AG09319 (cell line): ENCODE data around the gene A3GALT2.

Source experiments
- DNase-seq: peaks from one replicate; pipeline ENCODE4 v3.0.0-alpha.2; 2010; ENCODE audit warnings: low read depth; ENCODE audit errors: extremely low read depth
- TF ChIP-seq, protein P1 (sequence below): IDR thresholded peaks from 2 replicates; pipeline ENCODE4 v1.5.1; 2011; ENCODE audit warnings: low read depth, mild to moderate bottlenecking, inconsistent platforms, low read length, moderate library complexity

A3GALT2 gene

DNA sequence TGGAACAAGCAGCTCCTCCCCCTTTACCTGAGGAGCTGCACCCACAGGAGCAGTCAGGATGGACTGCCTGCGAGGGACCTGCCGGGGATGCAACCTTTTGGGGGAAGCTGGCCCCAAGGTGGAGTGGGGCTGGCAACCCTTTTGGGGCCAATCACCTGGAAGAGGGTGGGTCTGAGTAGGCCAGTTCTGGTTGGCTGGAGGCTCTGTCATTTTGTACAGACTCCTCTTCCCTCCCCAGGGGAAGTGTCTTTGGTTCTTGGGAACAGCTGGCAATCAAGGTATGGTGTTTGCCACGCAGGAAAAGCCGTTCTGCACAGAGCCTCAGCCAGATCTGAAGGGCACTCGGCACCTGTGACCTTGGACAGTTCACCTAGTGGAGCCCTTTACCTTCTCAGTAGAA lies 280 bp upstream of the A3GALT2 start:
- no peak for DNase-seq
- TF ChIP-seq, protein P1, sequence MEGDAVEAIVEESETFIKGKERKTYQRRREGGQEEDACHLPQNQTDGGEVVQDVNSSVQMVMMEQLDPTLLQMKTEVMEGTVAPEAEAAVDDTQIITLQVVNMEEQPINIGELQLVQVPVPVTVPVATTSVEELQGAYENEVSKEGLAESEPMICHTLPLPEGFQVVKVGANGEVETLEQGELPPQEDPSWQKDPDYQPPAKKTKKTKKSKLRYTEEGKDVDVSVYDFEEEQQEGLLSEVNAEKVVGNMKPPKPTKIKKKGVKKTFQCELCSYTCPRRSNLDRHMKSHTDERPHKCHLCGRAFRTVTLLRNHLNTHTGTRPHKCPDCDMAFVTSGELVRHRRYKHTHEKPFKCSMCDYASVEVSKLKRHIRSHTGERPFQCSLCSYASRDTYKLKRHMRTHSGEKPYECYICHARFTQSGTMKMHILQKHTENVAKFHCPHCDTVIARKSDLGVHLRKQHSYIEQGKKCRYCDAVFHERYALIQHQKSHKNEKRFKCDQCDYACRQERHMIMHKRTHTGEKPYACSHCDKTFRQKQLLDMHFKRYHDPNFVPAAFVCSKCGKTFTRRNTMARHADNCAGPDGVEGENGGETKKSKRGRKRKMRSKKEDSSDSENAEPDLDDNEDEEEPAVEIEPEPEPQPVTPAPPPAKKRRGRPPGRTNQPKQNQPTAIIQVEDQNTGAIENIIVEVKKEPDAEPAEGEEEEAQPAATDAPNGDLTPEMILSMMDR, result no peak

DNA sequence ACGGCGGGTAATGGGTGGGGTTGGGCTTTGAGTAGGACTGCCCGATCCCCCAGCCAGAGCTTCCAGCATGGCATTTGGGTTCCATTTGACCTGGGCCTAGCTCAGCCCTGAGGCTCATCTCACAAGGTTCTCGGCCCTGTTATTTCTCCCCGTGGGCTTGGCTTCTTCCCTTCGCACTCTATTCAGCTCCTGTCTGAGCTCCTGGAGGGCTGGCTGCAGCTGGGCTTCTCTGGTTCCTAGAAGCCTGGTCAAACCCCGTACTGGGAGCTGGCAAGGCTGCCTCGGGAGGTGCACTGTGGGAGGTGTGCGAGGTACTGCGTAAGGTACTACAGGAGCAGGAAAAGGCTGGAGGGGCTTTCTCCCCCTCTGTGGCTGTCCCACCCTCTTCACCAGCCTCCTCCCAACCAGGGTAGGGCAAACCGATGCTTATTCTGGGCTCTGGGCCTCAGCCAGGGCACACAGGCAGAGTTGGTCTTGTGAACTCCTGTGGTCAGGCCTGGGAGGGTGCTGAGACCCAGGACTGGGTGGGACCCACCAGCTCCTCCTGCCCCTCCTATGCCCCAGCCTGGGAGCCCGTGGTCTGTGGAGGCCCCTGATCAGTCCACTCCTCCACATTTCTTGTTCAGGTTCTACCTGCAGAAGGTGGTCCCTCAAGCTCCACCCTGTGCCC lies 814 bp downstream of the A3GALT2 start:
- no peak for DNase-seq

DNA sequence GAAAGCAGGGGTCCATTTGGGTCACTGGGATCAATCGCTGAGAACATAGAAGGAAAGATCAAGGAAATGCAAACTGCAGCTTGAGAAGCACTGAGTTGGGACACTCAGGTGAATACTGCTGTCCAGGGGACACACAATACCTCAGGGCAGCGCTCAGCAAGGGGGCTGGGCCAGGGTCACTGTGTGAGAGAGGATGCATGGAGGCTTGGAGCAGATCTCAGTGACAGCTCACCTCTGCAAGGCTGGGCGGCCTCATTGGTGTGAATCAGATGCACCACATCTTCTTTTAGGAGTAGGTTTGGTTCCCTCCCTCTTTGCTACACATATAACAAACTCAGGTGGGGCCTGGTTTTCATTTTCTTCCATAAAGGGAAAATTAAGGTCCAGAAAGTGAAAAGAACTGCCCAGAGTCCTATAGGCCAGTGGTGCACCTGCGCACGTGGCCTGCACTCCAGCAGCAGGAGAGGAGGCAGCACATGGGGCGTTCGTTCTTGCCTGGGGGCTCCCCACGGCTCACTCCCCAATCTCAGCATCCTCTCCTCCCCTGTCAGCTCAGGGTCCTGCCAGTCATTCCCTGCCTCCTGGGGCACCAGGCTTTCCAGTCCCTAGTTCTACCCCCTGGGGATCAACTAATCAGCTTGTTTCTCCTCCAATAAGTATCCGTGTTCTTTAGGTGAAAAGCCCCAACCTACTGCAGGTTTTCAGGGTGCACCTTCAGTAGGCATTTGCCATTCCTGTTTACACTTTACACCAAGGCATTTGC lies 1.5 kb downstream of the A3GALT2 start:
- DNase-seq, result no peak
- TF ChIP-seq, protein P1, result no peak

More for the DNA sequence above, 814 bp downstream of the A3GALT2 start:
- TF ChIP-seq, protein P1, result no peak

DNA sequence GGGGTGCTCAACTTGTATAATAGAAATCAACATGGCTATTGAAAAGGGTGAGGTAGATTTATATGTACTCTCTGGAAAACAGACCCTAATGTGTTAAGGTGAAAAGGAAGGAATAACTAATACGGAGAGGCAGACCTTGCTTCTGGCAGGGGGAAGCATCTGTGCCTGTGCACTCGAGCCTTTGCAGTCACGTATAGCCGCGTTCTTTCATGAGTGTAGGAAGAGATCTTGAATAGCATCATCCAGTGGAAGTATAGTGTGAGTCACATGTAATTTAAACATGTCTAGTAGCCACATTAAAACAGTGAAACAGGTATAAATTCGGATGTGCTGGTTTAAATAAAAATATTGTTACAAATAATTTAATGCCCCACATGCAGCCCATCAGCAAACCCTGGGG lies 3.0 kb downstream of the A3GALT2 start:
- DNase-seq, result no peak
- TF ChIP-seq, protein P1, result no peak

DNA sequence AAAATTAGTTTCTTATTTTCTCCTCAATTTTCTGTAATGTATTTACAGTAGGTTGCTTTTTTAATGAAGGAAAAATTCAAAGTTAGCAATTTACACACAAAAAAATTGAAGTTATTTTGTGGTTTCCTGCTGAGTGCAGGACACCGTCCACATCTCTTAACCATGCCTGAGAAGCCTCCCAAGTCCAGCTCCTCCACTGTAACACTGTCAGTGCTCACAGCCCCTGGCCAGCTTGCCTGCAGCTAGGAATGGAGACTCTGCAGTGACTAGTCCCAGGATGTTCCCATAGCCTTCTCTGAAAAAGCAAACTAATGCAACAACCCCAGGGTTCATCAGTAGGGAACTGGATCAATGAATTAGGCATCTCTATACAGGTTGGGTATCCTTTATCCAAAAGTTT lies 3.5 kb downstream of the A3GALT2 start:
- DNase-seq, result no peak
- TF ChIP-seq, protein P1, result no peak

DNA sequence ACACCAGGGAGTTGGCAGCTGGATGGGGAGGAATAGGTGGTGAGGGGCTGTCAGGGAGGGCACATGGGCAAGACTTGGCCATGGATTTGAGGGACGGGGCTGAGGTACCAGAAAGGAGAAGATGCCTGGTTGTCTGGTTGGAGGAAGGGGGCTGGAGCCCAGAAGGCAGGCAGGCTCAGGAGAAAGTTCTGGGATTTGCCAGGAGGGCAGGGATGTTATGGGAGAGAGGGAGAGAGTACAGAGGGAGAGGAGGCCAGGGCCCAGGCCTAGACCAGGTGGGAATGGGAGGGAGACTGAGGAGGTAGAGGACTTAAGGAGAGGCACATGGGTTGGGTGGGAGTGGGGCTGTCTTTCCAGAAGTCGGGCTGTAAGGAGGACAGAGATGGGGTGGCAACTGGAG lies 4.3 kb downstream of the A3GALT2 start:
- TF ChIP-seq, protein P1, result no peak

DNA sequence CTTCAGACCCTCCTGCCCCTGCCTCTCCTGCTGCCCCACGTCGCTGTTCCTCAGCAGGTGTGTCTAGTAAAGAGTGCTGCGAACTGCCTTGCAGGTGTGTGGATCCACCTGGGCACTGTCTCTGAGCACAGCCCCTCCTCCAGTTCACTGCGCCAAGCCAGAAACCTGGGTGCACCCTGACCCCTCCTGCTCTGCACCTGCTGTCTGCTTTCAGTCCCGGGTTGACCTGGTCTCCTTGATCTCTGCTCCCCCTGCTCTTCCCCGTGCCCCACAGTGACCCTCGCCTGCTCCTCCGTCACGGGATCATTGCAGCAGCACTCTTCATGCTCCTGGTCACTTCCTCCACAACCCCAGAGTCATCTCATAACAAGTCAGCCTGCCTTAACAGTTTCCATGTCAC lies 6.5 kb downstream of the A3GALT2 start:
- TF ChIP-seq, protein P1, result no peak
- no peak for DNase-seq

More for the DNA sequence above, 4.3 kb downstream of the A3GALT2 start:
- DNase-seq, result no peak
